GM21717 (cell line): ENCODE results near the gene MT1M.
"Not testable (repeated sequence)": the region's sequence is repeated elsewhere in the genome, so short reads cannot be mapped to it uniquely, and the experiment has no call there.

Experiments used
- ATAC-seq: cut with Tn5 transposase; IDR thresholded peaks from one replicate; pipeline ENCODE4 v1.9.1; 2021; ENCODE audit warnings: mild to moderate bottlenecking, moderate library complexity; ENCODE audit not compliant: unreplicated experiment

The MT1M gene

DNA sequence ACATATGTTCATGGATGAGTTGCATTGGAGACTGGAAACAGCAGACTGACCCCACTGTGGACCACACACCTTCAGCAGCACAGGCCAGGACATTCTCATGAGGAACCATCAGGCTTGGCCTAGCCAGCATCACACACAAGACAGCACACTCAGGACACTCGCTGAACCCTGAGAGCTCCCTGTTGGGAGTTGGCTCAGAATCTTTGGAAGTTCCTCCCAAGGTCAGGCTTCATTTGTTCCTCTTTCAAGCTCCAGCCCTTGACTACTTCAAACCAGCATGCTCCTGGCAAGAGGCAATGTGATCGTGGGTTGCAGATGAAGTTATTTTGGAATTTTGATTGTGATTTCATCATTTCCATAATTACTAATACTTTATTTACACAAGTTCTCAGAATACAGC, 39.2 kb downstream of the MT1M start:
- not testable (repeated sequence) for ATAC-seq

DNA sequence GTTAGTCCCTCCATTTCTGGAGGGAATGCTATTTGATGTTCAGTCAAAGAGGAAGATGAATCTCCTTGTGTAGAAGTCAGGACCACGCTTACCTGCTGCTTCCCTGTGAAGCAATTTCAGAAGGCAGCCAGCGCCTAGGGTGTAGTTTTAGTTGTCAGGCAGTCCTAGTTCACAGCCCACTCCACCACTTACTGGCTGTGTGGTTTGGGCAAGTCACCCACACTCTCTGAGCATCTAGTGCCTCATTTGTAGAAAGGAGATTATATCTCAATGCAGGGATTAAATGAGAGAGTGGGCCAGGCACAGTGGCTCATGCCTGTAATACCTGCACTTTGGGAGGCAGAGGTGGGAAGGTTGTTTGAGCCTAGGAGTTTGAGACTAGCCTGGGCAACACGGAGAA, 39.7 kb downstream of the MT1M start:
- ATAC-seq: not testable (repeated sequence)

DNA sequence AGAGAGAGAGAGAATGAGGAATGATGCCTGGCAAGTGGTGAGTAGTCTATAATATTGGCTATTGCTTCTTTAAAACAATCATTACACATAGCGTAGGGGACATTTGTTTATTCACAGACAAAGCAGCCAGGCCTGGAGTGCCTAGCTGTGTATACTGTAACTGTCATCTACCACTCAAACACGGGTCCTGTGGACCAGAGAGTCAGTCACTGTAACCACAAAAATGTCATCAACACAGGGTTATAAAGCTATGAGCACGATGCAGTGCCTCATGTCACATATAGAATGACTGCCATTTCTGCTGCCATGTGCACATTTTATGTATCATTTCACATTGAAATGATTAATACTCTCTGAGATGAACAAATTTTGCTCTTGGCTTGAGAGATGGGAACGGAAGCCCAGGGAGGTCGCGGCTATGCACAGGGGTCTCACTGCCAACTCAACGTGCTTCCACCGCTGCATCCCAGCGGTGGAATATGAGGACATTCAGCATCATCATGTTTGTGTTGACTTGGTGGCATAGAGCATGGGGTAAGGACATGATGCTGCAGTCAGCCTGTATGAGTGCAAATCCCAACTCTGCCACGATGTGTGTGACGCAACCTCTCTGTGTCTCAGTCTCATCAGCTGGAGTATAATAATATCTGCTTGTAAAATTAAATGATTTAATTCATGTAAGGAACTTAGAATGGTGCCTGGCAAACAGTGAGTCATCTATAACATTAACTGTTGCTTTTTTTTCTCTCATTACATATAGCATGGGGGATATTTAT, 40.5 kb downstream of the MT1M start:
- ATAC-seq: no peak

DNA sequence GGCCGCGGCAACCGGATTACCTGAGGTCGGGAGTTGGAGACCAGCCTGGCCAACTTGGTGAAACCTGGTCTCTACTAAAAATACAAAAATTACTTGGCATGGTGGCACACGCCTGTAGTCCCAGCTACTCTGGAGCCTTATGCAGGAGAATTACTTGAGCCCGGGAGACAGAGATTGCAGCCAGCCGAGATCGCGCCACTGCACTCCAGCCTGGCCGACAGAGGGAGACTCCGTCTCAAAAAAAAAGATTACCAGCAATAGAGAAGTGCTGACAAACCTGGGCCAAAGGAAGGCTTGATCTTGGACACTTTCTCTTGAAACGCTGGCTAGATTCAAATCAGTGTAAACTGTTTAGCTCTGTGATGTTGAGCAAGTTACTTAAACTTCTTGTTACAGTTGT, 41.5 kb downstream of the MT1M start:
- no peak for ATAC-seq

DNA sequence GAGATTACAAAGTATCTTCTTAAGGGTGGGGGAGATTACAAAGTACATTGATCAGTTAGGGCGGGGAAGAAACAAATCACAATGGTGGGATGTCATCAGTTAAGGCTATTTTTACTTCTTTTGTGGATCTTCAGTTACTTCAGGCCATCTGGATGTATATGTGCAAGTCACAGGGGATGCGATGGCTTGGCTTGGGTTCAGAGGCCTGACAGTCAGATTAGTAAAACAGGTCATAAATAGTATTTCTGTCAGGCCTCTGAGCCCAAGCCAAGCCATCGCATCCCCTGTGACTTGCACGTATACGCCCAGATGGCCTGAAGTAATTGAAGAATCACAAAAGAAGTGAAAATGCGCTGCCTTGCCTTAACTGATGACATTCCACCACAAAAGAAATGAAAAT, 42.1 kb downstream of the MT1M start:
- ATAC-seq: not testable (repeated sequence)

DNA sequence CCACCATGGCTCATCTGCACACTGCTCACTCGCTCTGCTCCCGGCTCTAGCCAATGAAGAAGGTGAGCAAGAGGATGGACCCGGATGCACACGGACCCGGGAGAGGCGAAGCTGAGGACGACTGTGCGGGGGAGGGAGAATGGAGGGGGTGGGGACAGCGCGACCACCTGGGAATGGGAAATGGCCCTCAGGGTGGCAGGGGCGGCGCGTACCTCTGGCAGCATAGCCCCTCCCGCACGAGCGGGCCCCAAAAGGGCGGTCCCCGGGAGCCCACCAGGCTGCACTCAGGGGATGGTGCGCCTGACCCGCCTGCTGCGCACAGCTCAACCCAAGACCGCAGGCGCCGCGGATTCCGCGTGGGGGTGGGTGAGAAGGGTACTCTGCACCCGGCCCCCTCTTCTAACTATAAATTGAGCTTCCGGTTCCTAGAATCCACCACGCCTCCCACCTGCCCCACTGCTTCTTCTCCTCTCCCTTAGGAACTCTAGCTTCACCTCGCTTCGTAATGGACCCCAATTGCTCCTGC, 43.3 kb downstream of the MT1M start:
- ATAC-seq: no peak

DNA sequence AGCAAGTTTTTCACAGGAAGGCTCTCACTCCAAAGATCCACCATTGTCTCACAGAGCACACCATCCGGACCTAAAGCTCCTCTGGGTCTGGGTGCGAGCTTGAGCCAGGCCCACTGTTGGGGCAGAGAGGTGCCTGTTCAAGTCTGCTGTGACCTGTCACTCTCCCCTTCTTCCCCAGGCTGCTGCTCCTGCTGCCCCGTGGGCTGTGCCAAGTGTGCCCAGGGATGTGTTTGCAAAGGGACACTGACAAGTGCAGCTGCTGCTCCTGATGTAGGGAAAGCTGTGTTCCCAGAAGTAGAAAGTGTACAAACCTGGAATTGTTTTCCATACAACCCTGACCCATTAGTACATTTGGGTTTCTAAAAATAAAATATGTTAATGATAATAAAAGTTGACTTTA, 45.0 kb downstream of the MT1M start:
- no peak for ATAC-seq

DNA sequence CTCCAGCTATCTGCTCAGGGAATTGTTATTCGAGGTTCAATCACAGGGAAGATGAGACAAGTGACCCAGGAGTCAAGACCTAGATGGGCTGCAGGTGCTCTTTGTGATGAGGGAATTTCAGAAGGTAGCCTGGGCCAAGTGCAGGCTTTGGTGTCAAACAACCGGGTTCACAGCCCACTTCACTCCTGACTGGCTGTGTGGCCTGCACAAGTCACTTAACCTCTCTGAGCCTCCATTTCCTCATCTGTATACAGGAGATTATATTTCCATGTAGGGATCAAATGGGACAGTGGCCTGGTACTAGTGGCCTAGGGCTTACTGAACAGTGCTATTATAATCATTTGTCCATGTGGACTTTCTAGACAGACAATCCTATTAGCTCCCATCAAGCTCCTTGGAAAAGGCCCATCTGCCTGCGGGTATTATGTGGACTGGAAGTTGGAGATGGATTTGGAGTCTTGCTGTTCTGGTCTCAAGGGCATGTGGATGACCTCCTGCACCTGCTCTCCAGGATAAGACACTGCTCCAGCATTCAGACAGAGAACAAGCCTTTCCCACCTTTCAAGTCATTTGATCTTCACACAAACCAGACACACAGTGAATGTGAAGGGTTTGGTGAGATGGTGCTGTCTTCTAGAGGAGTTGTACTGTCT, 46.7 kb downstream of the MT1M start:
- no peak for ATAC-seq

DNA sequence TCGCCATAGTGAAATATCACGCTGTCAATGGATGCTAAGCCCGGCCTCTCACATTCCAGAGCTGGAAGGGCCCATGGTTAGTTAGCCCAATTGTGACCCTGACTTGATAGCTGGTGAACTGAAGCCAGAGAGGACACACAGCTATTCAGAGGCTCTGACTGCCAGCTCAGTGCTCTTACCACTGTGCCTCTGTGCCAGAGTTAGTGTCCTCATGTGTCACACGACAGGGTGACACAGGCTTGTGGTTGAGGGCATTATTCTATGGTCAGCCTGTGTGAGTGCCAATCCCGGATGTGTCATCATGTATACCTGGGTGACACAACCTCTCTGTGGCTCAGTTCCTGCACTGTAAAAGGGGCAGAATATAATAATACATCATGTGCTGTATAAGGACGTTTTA, 47.4 kb downstream of the MT1M start:
- no peak for ATAC-seq

DNA sequence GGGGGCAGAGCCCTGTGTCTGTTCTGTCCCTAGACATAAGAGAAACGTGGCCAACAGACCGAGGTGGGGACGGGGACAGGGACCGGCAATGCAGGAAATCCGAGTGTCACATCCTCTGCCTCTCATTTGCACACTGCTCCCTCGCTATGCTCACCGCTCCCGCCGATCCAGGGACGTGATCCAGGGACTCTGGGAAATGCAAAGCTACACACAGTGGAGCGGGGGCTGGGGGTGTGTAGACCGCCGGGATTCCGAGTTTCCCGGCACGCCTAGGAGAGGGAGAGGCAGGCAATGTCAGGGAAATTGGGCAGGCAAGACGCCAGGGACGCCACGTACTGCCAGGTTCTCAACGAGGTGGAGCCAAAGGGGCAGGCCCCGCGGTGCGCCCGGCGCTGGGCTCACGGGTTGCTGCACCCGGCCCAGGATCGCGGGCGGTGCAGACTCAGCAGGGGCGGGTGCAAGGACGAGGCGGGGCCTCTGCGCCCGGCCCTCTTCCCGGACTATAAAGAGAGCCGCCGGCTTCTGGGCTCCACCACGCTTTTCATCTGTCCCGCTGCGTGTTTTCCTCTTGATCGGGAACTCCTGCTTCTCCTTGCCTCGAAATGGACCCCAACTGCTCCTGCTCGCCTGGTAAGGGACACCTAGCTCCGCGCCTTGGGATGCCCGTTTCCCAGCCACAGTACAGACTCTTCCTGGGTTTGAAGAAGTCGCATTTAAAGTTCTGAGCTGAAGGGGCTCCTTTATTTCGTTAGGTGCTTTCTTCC, 49.7 kb downstream of the MT1M start, which contains the start of gene MT1X:
Gene MT1X (plus strand): TSS at position 532 of the 764 bp plus-strand sequence. CDS start 71 bp downstream, at position 603.
- peak; percentile 98 for ATAC-seq

DNA sequence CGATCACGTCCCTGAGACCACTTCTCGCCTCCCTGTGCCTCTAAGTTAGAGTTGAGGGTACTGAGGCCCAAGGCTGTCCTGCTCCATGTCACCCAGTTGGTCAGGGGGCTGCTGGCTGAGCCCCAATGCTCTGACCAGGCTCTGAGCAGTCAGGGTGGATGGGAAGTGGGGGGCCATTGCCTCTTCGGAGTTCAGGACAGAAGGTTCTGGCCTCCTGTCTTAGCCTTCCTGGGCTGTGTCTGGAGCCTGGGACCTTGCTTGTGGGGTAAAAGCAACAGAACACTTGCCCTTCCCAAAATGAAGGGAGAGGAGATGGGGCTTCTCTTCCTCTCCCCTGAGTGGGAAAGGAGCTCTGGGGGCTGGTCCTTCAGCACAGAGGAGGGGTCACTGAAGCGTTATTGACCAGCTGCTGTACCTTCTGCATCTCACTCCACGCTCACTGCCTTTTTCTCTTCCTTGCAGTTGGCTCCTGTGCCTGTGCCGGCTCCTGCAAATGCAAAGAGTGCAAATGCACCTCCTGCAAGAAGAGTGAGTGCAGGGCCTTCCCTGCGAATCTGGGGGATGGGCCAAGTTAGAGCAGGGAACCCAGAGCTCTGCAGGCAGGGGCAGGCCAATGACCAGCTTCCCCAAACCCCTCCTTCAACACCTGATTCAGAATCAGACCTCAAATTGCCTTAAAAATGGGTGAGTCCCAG, 50.4 kb downstream of the MT1M start:
- no peak for ATAC-seq
